Stimulated activated CD4-positive, alpha-beta T cell treated with anti-CD3 and anti-CD28 coated beads, Interleukin-1b, Interleukin-23, amount 100 ng/mL, for 48 hours (primary cell): Measurements from ENCODE around the gene IGFL2.
A peak's percentile ranks its signal among the peaks of the same experiment; 100 is the strongest.
"Not testable (repeated sequence)": the region's sequence is repeated elsewhere in the genome, so short reads cannot be mapped to it uniquely, and the experiment has no call there.

Experiments
- DNase-seq: peaks from one replicate; pipeline ENCODE4 v3.0.0-alpha.2; 2020

IGFL2 gene

DNA sequence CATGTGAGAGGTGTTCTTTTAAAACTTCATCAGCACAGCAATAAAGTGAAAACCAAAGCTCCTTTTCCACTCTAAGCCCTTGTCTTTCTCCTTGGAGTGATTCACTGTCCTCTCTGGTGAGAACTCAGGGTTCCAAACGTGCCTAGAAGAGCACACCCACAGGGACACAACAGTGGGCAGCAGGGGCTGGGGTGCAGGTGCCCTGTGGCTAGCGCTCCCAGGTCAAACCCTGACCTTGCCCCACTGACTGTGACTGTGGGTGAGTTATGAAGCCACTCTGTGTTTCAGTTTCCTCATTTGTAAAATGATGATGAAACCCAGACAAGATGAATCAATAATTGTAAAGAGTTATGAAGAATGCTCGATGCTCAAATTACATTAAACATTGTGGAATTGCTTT, 43.9 kb downstream of the IGFL2 start:
- no peak for DNase-seq

DNA sequence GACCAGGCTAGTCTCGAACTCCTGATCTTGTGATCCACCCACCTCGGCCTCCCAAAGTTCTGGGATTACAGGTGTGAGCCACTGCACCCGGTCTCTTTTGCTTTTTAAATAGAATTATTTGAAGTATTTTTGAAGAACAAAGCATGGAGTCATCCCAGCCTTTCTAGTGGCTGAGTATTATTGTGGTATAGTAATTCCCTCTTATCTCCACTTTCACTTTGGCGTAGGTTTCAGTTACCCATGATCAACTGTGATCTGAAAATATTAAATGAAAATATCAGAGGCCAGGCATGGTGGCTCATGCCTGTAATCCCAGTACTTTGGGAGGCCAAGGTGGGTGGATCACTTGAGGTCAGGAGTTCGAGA, 44.6 kb downstream of the IGFL2 start:
- not testable (repeated sequence) for DNase-seq

DNA sequence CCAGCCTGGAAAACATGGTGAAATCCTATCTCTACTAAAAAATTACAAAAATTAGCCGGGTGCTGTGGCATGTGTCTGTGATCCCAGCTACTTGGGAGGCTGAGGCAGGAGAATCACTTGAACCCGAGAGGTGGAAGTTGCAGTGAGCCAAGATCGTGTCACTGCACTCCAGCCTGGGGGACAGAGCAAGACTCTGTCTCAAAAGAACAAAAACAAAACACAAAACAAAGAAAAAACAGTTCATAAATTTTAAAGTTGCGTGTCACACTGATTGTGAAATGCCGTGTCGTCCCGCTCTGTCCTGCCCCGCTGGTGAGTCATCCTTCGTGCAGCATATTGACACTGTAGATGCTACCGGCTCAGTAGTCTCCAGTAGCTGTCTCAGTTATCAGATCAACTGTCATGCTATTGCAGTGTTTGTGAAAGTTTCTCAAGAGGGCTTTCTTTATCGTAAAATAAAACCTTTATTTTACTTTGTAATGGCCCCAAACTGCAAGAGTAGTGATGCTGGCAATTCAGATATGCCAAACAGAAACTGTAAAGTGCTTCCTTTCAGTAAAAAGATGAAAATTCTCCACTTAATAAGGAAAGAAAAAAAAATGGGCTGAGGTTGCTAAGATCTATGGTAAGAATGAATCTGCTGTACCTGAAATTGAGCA, 45.1 kb downstream of the IGFL2 start:
- DNase-seq, result peak; percentile 9

DNA sequence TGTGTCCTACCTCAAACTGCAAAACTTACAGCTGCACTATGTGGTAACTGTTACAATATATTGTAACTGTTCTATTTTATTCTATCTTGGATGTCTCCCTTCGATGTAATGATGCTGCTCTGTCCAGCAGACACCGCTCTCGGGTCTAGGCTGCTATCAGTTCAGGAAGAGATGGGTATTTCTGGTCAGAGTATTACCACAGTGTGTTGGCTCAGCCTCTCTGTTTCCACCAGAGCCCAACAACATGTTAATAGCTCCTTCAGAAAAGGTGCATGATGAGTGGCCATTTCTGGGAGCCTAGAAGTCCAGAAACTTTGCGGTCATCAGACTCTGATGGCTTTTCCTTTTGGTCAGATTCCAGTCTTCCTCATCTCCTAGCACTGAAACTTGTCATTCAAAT, 45.6 kb downstream of the IGFL2 start:
- no peak for DNase-seq

DNA sequence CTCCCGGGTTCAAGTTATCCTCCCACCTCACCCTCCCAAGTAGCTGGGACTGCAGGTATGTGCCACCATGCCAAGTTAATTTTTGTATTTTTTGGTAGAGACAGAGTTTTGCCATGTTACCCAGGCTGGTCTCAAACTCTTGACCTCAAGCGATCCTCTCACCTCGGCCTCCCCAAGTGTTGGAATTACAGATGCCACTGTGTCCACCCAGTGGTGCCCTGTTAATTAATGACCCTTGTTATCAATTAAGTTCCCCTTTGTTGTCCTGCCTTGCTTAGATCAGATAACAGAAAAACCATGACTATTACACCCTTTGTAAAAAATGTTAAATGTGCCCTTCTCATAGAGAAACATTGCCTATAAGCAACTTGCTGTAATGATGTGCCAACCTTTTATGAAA, 47.1 kb downstream of the IGFL2 start:
- DNase-seq, result no peak

DNA sequence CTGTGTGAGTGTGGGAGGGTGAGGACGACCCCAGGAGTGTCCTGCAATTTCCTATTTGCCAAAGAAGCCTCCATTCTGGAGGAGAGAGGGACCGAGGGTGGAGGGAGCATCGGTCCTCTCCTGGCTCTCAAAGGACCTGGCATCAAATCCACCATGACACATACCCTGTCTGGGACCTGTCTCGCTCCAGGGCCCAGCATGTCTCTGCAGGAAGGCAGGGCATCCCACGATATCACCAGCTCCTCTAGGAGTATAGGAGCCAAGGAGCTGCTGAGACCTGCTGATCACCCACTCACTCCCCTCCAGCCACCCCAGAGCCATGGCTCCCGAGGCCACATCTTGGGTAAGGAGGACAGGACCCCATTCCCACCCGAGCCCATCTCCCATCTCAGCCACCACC, 47.9 kb downstream of the IGFL2 start:
- DNase-seq, result not testable (repeated sequence)

GRCh38 chr19:46196410-46197124, 48.5 kb downstream of the IGFL2 start:
- DNase-seq, result no peak

DNA sequence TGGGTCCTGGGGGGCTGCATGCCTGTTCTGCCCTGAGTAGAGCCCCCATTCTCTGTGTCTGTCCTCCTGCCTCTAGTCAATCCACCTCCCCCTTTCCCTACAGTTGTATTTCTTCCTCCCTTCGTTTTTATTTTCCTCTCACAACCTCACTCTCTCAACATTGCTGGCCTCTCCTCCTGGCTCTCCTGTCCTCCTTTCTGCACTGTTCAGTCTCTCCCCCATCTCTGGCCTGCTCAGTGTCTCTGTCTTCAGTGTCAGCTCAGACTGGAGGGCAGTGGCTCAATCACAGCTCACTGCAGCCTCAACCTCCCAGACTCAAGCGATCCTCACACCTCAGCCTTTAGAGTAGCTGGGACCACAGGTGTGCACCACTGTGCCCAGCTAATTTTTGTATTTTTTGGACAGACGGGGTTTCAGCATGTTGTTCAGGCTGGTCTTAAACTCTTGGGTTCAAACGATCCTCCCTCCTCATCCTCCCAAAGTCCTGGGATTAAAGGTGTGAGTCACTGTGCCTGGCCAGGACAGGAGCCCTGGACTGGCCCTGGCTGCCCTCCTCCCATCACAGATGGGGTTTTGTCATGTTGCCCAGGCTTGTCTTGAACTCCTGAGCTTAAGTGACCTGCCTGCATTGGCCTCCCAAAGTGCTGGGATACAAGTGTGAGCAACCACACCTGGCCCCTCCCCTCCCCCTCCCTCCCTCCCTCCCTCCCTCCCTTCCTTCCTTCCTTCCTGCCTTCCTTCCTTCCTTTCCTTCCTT, 49.5 kb downstream of the IGFL2 start:
- no peak for DNase-seq

- DNase-seq, result no peak
Observed at GRCh38 chr19:46198756-46199155, 50.7 kb downstream of the IGFL2 start.

GRCh38 chr19:46201454-46202310, 53.6 kb downstream of the IGFL2 start:
- no peak for DNase-seq

DNA sequence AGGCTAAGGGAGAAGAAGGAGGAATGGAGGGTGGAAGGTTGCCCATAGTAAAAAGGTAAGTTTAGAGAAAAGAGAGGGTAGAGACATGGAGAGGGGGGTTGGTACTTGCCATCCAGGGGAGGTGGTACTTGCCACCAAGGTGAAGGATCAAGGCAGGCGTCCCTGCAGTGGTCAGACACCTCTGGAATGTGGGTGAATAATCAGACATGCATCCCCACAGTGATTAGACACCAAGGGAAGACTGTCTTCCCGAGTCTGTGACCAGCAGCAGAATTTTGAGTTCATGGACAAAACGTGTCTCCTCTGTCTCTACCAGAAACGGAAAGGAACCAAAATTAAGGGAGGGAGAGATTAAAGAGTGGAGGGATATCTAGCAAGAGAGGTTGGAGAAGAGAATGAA, 54.4 kb downstream of the IGFL2 start:
- no peak for DNase-seq

- no peak for DNase-seq
Observed at GRCh38 chr19:46202872-46203860, 55.1 kb downstream of the IGFL2 start.

DNA sequence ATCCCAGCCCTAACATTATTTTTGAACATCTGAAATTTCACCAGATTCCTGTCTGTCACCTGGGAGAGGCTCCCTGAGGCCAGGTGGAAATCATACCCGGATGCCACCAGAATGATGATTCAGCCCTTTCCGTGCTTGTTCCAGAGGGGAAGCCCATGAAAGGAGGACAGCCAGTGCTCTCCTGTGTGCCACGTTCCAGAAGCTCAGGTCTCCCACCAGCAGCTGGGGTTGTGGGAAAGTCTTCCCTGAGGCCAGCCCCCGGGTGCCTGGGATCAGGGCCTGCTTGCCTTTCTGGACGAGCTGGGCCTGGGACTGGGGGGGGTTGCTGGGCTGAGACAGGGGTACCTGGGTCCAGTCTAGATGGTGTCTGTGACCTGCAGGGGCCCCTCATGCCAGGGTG, 56.0 kb downstream of the IGFL2 start:
- no peak for DNase-seq

GRCh38 chr19:46205183-46205984, 57.3 kb downstream of the IGFL2 start:
- no peak for DNase-seq

- no peak for DNase-seq
Observed at GRCh38 chr19:46206176-46206575, 58.1 kb downstream of the IGFL2 start.

DNA sequence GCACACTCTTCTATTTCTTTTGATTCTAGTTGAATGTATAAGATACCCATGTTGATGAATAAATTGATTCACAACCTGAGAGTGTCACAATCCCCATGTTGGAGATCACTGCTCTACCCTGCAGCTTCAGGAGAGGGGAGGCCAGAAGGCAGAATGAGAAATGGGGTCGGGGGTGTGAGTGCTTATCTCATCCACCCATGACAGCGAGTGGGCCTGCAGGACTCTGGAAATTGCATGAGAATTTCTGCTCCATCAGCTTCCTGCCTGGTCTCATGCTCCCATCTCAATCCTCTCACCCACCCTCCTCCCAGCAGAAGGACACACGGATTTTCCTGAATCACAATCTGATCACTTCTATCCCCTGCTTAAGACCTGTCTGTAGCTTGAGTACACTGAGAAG, 58.6 kb downstream of the IGFL2 start:
- DNase-seq, result no peak

DNA sequence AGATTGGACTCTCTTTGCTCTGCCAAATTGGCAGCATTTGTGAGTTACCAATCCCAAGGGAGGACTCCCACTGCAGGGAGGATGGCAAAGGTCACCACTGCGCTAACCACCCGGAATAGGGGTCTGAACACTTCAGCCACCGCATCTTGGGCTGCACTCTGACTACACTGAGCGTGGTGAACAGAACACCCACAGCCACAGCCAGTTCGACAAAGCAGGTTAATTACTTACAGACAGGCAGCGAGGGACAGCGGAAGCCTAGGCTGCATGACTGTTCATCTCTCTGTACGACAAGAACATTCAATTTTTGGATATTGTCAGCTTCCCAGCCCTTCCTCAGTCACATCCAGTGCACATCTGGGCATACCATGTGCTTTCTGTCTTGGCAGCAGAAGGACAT, 59.8 kb downstream of the IGFL2 start:
- not testable (repeated sequence) for DNase-seq

DNA sequence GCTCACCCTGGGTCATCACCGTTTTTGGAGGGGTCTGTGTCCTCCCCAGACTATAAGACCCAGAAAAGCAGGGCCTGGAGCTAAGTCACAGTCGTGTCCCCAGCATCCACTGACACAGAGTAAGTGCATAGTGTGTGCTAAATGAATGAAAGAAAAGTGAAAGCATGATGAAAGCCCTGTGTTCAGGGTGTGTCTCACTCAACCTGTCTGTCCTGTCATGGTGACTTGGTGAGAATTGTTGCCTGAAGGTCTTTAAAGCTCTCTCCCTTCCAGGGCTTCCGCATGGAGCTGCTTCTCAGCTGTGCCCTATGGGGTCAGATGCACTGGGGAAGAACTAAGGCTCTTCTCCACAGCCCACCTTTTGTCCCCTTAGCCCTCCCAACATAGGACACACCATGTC, 61.0 kb downstream of the IGFL2 start:
- no peak for DNase-seq

- DNase-seq, result no peak
Observed at GRCh38 chr19:46209472-46209871, 61.4 kb downstream of the IGFL2 start.

GRCh38 chr19:46210669-46211068, 62.6 kb downstream of the IGFL2 start:
- no peak for DNase-seq
